HG02981 (cell line): Measurements from ENCODE around the gene ZNF641.
"Not testable (repeated sequence)": the region's sequence is repeated elsewhere in the genome, so short reads cannot be mapped to it uniquely, and the experiment has no call there.

Experiments
- ATAC-seq: cut with Tn5 transposase; IDR thresholded peaks from one replicate; pipeline ENCODE4 v1.9.1; 2021; ENCODE audit warnings: mild to moderate bottlenecking, moderate library complexity; ENCODE audit not compliant: unreplicated experiment

The ZNF641 gene

GRCh38 chr12:48336061-48336460 lies 14.7 kb downstream of the ZNF641 start:
- ATAC-seq: no peak

- no peak for ATAC-seq
Observed at GRCh38 chr12:48334808-48335207, 15.9 kb downstream of the ZNF641 start.

DNA sequence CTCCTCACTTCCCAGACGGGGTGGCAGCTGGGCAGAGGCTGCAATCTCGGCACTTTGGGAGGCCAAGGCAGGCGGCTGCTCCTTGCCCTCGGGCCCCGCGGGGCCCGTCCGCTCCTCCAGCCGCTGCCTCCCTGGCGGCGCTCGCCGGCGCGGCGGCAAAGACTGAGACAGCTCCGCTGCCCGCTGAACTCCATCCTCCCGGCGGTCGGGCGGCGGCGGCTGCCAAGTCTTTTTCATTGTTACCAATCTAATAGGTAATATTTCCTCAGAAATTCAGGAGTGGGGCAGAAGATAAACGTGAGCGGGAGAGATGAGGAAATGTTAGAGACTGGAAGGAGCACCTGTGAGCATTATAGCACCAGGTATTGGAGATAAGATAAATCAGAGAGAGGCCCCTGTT lies 17.0 kb downstream of the ZNF641 start:
- ATAC-seq: not testable (repeated sequence)

GRCh38 chr12:48331399-48331798 lies 19.3 kb downstream of the ZNF641 start:
- no peak for ATAC-seq

DNA sequence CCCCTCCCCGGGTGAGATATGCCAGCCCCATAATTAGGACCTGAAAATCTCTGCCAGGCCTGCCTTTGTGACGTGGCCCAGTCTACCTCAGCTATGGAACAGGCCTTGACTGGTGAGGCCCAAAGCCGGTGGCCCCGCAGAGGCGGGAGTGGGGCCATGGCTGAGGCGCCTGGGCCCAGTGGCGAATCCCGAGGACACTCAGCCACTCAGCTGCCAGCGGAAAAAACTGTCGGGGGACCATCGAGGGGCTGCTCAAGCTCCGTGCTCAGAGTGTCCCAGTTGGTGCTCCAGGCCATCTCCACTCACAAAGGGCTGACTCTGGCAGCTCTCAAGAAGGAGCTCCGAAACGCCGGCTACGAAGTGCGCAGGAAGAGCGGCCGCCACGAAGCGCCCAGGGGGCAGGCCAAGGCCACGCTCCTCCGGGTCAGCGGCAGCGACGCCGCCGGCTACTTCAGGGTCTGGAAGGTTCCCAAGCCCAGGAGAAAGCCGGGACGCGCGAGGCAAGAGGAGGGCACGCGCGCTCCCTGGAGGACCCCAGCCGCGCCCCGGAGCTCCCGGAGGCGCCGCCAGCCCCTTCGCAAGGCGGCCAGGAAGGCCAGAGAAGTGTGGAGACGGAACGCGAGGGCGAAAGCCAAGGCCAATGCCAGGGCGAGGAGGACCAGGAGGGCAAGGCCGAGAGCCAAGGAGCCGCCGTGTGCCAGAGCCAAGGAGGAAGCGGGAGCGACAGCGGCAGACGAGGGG lies 21.4 kb downstream of the ZNF641 start:
- no peak for ATAC-seq

GRCh38 chr12:48316491-48316890 lies 34.2 kb downstream of the ZNF641 start:
- ATAC-seq: no peak

- ATAC-seq: no peak
Observed at GRCh38 chr12:48311313-48311712, 39.4 kb downstream of the ZNF641 start.

GRCh38 chr12:48307269-48307668 lies 43.5 kb downstream of the ZNF641 start:
- ATAC-seq: no peak

- no peak for ATAC-seq
Observed at GRCh38 chr12:48305190-48305589, 45.5 kb downstream of the ZNF641 start.

- ATAC-seq: no peak
Observed at GRCh38 chr12:48302161-48302911, 48.4 kb downstream of the ZNF641 start.

- ATAC-seq: no peak
Observed at GRCh38 chr12:48300774-48301173, 49.9 kb downstream of the ZNF641 start.

DNA sequence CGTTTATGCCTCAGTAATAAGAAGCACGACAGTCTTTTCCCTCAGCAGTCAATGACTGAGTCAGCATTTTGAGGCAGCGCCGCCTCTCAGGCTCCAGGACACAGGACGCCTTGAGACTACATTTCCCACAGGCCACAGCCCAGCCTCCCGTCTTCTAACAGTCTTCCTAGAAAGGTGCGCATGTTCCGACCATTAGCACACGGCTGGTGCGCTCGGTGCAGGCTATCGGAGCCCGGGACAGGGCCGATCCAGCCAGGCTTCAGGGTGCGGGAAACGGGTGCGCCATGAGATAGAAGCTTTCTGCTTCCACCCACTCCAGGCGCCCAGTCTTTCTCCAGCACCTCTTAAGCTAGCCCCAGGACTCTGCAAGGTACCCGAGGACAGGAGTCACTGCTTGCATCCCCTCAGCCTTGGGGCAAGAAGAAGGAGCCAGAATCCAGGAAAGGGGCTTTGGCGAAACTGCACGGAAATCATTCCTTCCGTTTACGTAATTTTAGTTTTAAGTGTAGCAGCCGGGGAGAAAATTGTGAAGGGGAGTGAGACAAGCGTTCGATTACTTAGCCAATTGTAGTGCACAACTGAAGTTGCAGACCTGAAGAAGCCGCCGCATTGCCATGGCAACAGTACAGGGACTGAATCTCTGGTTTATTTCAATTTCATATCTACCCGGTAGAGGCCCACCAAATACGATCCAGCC lies 54.0 kb downstream of the ZNF641 start:
- no peak for ATAC-seq

DNA sequence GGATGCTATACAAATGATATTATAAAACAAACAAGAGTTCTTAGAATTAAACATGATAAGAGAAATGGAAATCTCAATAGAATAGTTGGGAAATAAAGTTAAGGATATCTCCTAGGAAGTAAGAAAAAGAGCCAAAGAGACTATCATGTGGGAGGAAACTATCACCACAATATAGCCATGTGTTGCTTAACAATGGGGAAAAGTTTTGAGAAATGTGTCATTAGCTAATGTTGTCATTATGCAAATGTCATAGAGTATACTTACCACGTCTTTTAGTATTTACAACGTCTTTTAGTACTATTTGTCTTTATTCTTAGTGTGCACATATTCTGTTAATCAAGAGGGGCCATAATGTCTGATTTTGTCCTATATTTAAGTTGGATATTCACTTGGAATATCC lies 58.7 kb downstream of the ZNF641 start:
- no peak for ATAC-seq

GRCh38 chr12:48291511-48291910 lies 59.2 kb downstream of the ZNF641 start:
- ATAC-seq: no peak

GRCh38 chr12:48288387-48289268 lies 62.1 kb downstream of the ZNF641 start:
- ATAC-seq: no peak
